Osteocyte (in vitro differentiated cells): Measurements from ENCODE around the gene MORN4. TPM values are rescaled to one million over a fixed set of nuclear protein-coding genes. Genes with fewer than 3 reads are reported as not detected.

Experiments used
- DNase-seq: peaks from one replicate; pipeline ENCODE4 v3.0.0; 2021; ENCODE audit warnings: mixed read lengths; ENCODE audit not compliant: unreplicated experiment; ENCODE audit errors: extremely low spot score
- H3K27ac Mint-ChIP-seq: one replicate; pipeline ENCODE4 v1.8.0; 2021; ENCODE audit warnings: mild to moderate bottlenecking, mixed read lengths; ENCODE audit not compliant: unreplicated experiment
- H3K27me3 Mint-ChIP-seq: one replicate; pipeline ENCODE4 v1.8.0; 2021; ENCODE audit warnings: mixed read lengths; ENCODE audit not compliant: unreplicated experiment
- H3K36me3 Mint-ChIP-seq: one replicate; pipeline ENCODE4 v1.8.0; 2021; ENCODE audit warnings: mixed read lengths; ENCODE audit not compliant: unreplicated experiment
- H3K4me1 Mint-ChIP-seq: one replicate; pipeline ENCODE4 v1.8.0; 2021; ENCODE audit warnings: mixed read lengths; ENCODE audit not compliant: unreplicated experiment
- H3K4me3 Mint-ChIP-seq: one replicate; pipeline ENCODE4 v1.8.0; 2021; ENCODE audit warnings: mild to moderate bottlenecking, moderate library complexity, mixed read lengths; ENCODE audit not compliant: unreplicated experiment
- H3K9me3 Mint-ChIP-seq: one replicate; pipeline ENCODE4 v1.8.0; 2021; ENCODE audit warnings: mixed read lengths; ENCODE audit not compliant: unreplicated experiment
- CTCF ChIP-seq: fragments of 200-600 bp; sonication (generic); IDR thresholded peaks from 2 replicates; pipeline ENCODE4 v1.5.0; 2021; ENCODE audit warnings: antibody characterized with exemption, mild to moderate bottlenecking, moderate library complexity
- total RNA-seq: library from RNA; stranded (reverse); gene quantifications from 2 replicates; pipeline ENCODE4 v1.2.1, GENCODE V29; 2021

The MORN4 gene
- total RNA-seq, 1 donor from 2014 or later, result 13.3 TPM

GRCh38 chr10:97631098-97631497, 2.2 kb downstream of the MORN4 start:
- no peak for TF ChIP-seq CTCF
- no peak for DNase-seq
- no peak overlapping the region for H3K4me3 Mint-ChIP-seq
- no peaks in the 10 kb centered on the region for H3K36me3 Mint-ChIP-seq
- peaks cover 16% of the 10 kb centered on the region for H3K4me1 Mint-ChIP-seq
- no peaks in the 10 kb centered on the region for H3K9me3 Mint-ChIP-seq
- no peaks in the 10 kb centered on the region for H3K27me3 Mint-ChIP-seq
- H3K27ac Mint-ChIP-seq, result no peak overlapping the region

- H3K27me3 Mint-ChIP-seq, result no peaks in the 10 kb centered on the region
- H3K27ac Mint-ChIP-seq, result no peak overlapping the region
- peaks cover 16% of the 10 kb centered on the region for H3K4me1 Mint-ChIP-seq
- no peak for TF ChIP-seq CTCF
- no peak overlapping the region for H3K4me3 Mint-ChIP-seq
- no peak for DNase-seq
- H3K9me3 Mint-ChIP-seq, result no peaks in the 10 kb centered on the region
- H3K36me3 Mint-ChIP-seq, result no peaks in the 10 kb centered on the region
These were observed 4.0 kb downstream of the MORN4 start for GRCh38 chr10:97629289-97629688.

- Mint-ChIP-seq H3K9me3 (no peaks in the 10 kb centered on the region), H3K4me3 (no peak overlapping the region), H3K36me3 (no peaks in the 10 kb centered on the region), H3K4me1 (peaks cover 10% of the 10 kb centered on the region), H3K27ac (no peak overlapping the region), H3K27me3 (no peaks in the 10 kb centered on the region)
- no peak for TF ChIP-seq CTCF
- DNase-seq, result no peak
These were observed 5.1 kb downstream of the MORN4 start for GRCh38 chr10:97628228-97628627.

- no peak for DNase-seq
- H3K4me3 Mint-ChIP-seq, result no peak overlapping the region
- H3K27ac Mint-ChIP-seq, result no peak overlapping the region
- H3K27me3 Mint-ChIP-seq, result no peaks in the 10 kb centered on the region
- H3K9me3 Mint-ChIP-seq, result no peaks in the 10 kb centered on the region
- no peak for TF ChIP-seq CTCF
- H3K36me3 Mint-ChIP-seq, result no peaks in the 10 kb centered on the region
- peaks cover 5% of the 10 kb centered on the region for H3K4me1 Mint-ChIP-seq
These were observed 5.6 kb downstream of the MORN4 start for GRCh38 chr10:97627731-97628130.

GRCh38 chr10:97623277-97623676, 10.0 kb downstream of the MORN4 start:
- H3K4me1 Mint-ChIP-seq, result no peaks in the 10 kb centered on the region
- no peak overlapping the region for H3K27ac Mint-ChIP-seq
- DNase-seq, result no peak
- no peaks in the 10 kb centered on the region for H3K27me3 Mint-ChIP-seq
- H3K9me3 Mint-ChIP-seq, result no peaks in the 10 kb centered on the region
- H3K36me3 Mint-ChIP-seq, result no peaks in the 10 kb centered on the region
- H3K4me3 Mint-ChIP-seq, result no peak overlapping the region
- no peak for TF ChIP-seq CTCF
